Activated naive CD8-positive, alpha-beta T cell treated with anti-CD3 and anti-CD28 coated beads for 36 hours (primary cell): ENCODE results near the gene SETBP1. TPM values are rescaled to one million over a fixed set of nuclear protein-coding genes. Genes with fewer than 3 reads are reported as not detected.

Experiments used
- DNase-seq: peaks from one replicate; pipeline ENCODE4 v3.0.0; 2021
- H3K27ac Mint-ChIP-seq: one replicate; pipeline ENCODE4 v1.8.0; 2022; ENCODE audit warnings: mild to moderate bottlenecking, moderate library complexity, mixed read lengths
- H3K27me3 Mint-ChIP-seq: one replicate; pipeline ENCODE4 v1.8.0; 2022; ENCODE audit warnings: mild to moderate bottlenecking, mixed read lengths
- H3K36me3 Mint-ChIP-seq: one replicate; pipeline ENCODE4 v1.8.0; 2021; ENCODE audit warnings: mild to moderate bottlenecking, mixed read lengths
- H3K4me1 Mint-ChIP-seq: one replicate; pipeline ENCODE4 v1.8.0; 2021; ENCODE audit warnings: mixed read lengths
- H3K4me3 Mint-ChIP-seq: one replicate; pipeline ENCODE4 v1.8.0; 2022; ENCODE audit warnings: mild to moderate bottlenecking, moderate library complexity, mixed read lengths
- H3K9me3 Mint-ChIP-seq: one replicate; pipeline ENCODE4 v1.8.0; 2022; ENCODE audit warnings: mixed read lengths
- total RNA-seq, 2 experiments: library from RNA; stranded (reverse); gene quantifications; one replicate each; pipeline ENCODE4 v1.2.3, GENCODE V29; 2021

Gene SETBP1
- total RNA-seq, 2 experiments from 2014 or later: 3.8 to 3.9 TPM

- H3K27me3 Mint-ChIP-seq: peaks cover 4% of the 10 kb centered on the region
- H3K27ac Mint-ChIP-seq: no peak overlapping the region
- peaks cover 5% of the 10 kb centered on the region for H3K36me3 Mint-ChIP-seq
- H3K4me1 Mint-ChIP-seq: peaks cover 19% of the 10 kb centered on the region
- no peak for DNase-seq
- no peak overlapping the region for H3K4me3 Mint-ChIP-seq
- no peaks in the 10 kb centered on the region for H3K9me3 Mint-ChIP-seq
These were observed 204.8 kb downstream of the SETBP1 start for GRCh38 chr18:44885507-44885906.

GRCh38 chr18:44887227-44887631, 206.5 kb downstream of the SETBP1 start:
- Mint-ChIP-seq H3K27ac (peak overlapping the region; percentile 97), H3K27me3 (peaks cover 4% of the 10 kb centered on the region), H3K36me3 (peaks cover 16% of the 10 kb centered on the region)

GRCh38 chr18:44889111-44889510, 208.4 kb downstream of the SETBP1 start:
- Mint-ChIP-seq H3K4me3 (no peak overlapping the region), H3K36me3 (peaks cover 19% of the 10 kb centered on the region), H3K4me1 (peaks cover 36% of the 10 kb centered on the region), H3K27ac (no peak overlapping the region), H3K27me3 (no peaks in the 10 kb centered on the region), H3K9me3 (peaks cover 12% of the 10 kb centered on the region)
- DNase-seq: no peak

More at GRCh38 chr18:44887227-44887631, 206.5 kb downstream of the SETBP1 start:
- H3K4me3 Mint-ChIP-seq: peak overlapping the region; percentile 54
- H3K4me1 Mint-ChIP-seq: peaks cover 19% of the 10 kb centered on the region
- peak; percentile 66 for DNase-seq
- peaks cover 11% of the 10 kb centered on the region for H3K9me3 Mint-ChIP-seq

- Mint-ChIP-seq H3K4me1 (peaks cover 30% of the 10 kb centered on the region), H3K27ac (peak overlapping the region; percentile 77), H3K36me3 (peaks cover 17% of the 10 kb centered on the region), H3K4me3 (no peak overlapping the region), H3K27me3 (peaks cover 6% of the 10 kb centered on the region), H3K9me3 (peaks cover 12% of the 10 kb centered on the region)
- no peak for DNase-seq
These were observed 212.5 kb downstream of the SETBP1 start for GRCh38 chr18:44893045-44893706.

- no peak for DNase-seq
- peaks cover 12% of the 10 kb centered on the region for H3K9me3 Mint-ChIP-seq
- peaks cover 26% of the 10 kb centered on the region for H3K4me1 Mint-ChIP-seq
- peaks cover 16% of the 10 kb centered on the region for H3K36me3 Mint-ChIP-seq
- H3K4me3 Mint-ChIP-seq: no peak overlapping the region
- no peak overlapping the region for H3K27ac Mint-ChIP-seq
- H3K27me3 Mint-ChIP-seq: peaks cover 8% of the 10 kb centered on the region
These were observed 213.3 kb downstream of the SETBP1 start for GRCh38 chr18:44893966-44894365.

- Mint-ChIP-seq H3K27me3 (peaks cover 13% of the 10 kb centered on the region), H3K27ac (no peak overlapping the region), H3K4me3 (no peak overlapping the region), H3K4me1 (peaks cover 24% of the 10 kb centered on the region), H3K36me3 (peaks cover 15% of the 10 kb centered on the region), H3K9me3 (peaks cover 12% of the 10 kb centered on the region)
- peak; percentile 14 for DNase-seq
These were observed 214.6 kb downstream of the SETBP1 start for GRCh38 chr18:44895176-44895798.

GRCh38 chr18:44896846-44897245, 216.2 kb downstream of the SETBP1 start:
- peaks cover 23% of the 10 kb centered on the region for H3K27me3 Mint-ChIP-seq
- H3K4me3 Mint-ChIP-seq: no peak overlapping the region
- H3K27ac Mint-ChIP-seq: no peak overlapping the region
- no peak for DNase-seq
- peaks cover 5% of the 10 kb centered on the region for H3K36me3 Mint-ChIP-seq
- peaks cover 3% of the 10 kb centered on the region for H3K9me3 Mint-ChIP-seq
- peaks cover 24% of the 10 kb centered on the region for H3K4me1 Mint-ChIP-seq

- Mint-ChIP-seq H3K4me1 (peaks cover 23% of the 10 kb centered on the region), H3K4me3 (no peak overlapping the region)
- DNase-seq: no peak
These were observed 216.7 kb downstream of the SETBP1 start for GRCh38 chr18:44897411-44897810.

GRCh38 chr18:44897816-44898215, 217.1 kb downstream of the SETBP1 start:
- Mint-ChIP-seq H3K4me1 (peaks cover 19% of the 10 kb centered on the region), H3K4me3 (no peak overlapping the region), H3K9me3 (no peaks in the 10 kb centered on the region), H3K27me3 (peaks cover 23% of the 10 kb centered on the region), H3K27ac (no peak overlapping the region), H3K36me3 (peaks cover under 1% of the 10 kb centered on the region)
- DNase-seq: no peak

More at GRCh38 chr18:44897411-44897810, 216.7 kb downstream of the SETBP1 start:
- no peak overlapping the region for H3K27ac Mint-ChIP-seq
- H3K36me3 Mint-ChIP-seq: peaks cover 3% of the 10 kb centered on the region
- H3K27me3 Mint-ChIP-seq: peaks cover 23% of the 10 kb centered on the region
- H3K9me3 Mint-ChIP-seq: peaks cover 2% of the 10 kb centered on the region

GRCh38 chr18:44898498-44898897, 217.8 kb downstream of the SETBP1 start:
- DNase-seq: no peak
- H3K4me1 Mint-ChIP-seq: peaks cover 13% of the 10 kb centered on the region
- no peak overlapping the region for H3K4me3 Mint-ChIP-seq
- no peak overlapping the region for H3K27ac Mint-ChIP-seq
- H3K36me3 Mint-ChIP-seq: no peaks in the 10 kb centered on the region
- H3K27me3 Mint-ChIP-seq: peaks cover 30% of the 10 kb centered on the region
- no peaks in the 10 kb centered on the region for H3K9me3 Mint-ChIP-seq

- Mint-ChIP-seq H3K27me3 (peaks cover 35% of the 10 kb centered on the region), H3K36me3 (no peaks in the 10 kb centered on the region), H3K9me3 (no peaks in the 10 kb centered on the region), H3K27ac (no peak overlapping the region), H3K4me3 (no peak overlapping the region), H3K4me1 (peaks cover 6% of the 10 kb centered on the region)
- DNase-seq: no peak
These were observed 219.1 kb downstream of the SETBP1 start for GRCh38 chr18:44899832-44900231.

- H3K27me3 Mint-ChIP-seq: peaks cover 36% of the 10 kb centered on the region
- H3K4me3 Mint-ChIP-seq: no peak overlapping the region
- no peak for DNase-seq
- no peaks in the 10 kb centered on the region for H3K9me3 Mint-ChIP-seq
- H3K27ac Mint-ChIP-seq: no peak overlapping the region
- no peaks in the 10 kb centered on the region for H3K36me3 Mint-ChIP-seq
- H3K4me1 Mint-ChIP-seq: peaks cover 6% of the 10 kb centered on the region
These were observed 219.9 kb downstream of the SETBP1 start for GRCh38 chr18:44900627-44901026.

GRCh38 chr18:44901283-44901682, 220.6 kb downstream of the SETBP1 start:
- no peak for DNase-seq
- H3K36me3 Mint-ChIP-seq: no peaks in the 10 kb centered on the region
- H3K9me3 Mint-ChIP-seq: no peaks in the 10 kb centered on the region
- peaks cover 38% of the 10 kb centered on the region for H3K27me3 Mint-ChIP-seq
- H3K4me1 Mint-ChIP-seq: peaks cover 6% of the 10 kb centered on the region
- H3K27ac Mint-ChIP-seq: no peak overlapping the region
- H3K4me3 Mint-ChIP-seq: no peak overlapping the region

GRCh38 chr18:44903327-44903726, 222.6 kb downstream of the SETBP1 start:
- no peak for DNase-seq
- H3K36me3 Mint-ChIP-seq: no peaks in the 10 kb centered on the region
- no peak overlapping the region for H3K27ac Mint-ChIP-seq
- H3K4me3 Mint-ChIP-seq: no peak overlapping the region
- peaks cover 6% of the 10 kb centered on the region for H3K4me1 Mint-ChIP-seq
- H3K9me3 Mint-ChIP-seq: peaks cover 2% of the 10 kb centered on the region
- peaks cover 40% of the 10 kb centered on the region for H3K27me3 Mint-ChIP-seq

- Mint-ChIP-seq H3K4me3 (no peak overlapping the region), H3K9me3 (peaks cover 2% of the 10 kb centered on the region), H3K27ac (no peak overlapping the region), H3K27me3 (peaks cover 40% of the 10 kb centered on the region), H3K36me3 (no peaks in the 10 kb centered on the region), H3K4me1 (peaks cover 13% of the 10 kb centered on the region)
- no peak for DNase-seq
These were observed 224.1 kb downstream of the SETBP1 start for GRCh38 chr18:44904768-44905167.
